Measurements from ENCODE around the gene TMEM135. TPM values are rescaled to one million over a fixed set of nuclear protein-coding genes. Genes with fewer than 3 reads are reported as not detected.

Gene TMEM135
- total RNA-seq, 4 donors from 2014 or later = 7.9 to 38.7 (median 18.9) TPM

DNA sequence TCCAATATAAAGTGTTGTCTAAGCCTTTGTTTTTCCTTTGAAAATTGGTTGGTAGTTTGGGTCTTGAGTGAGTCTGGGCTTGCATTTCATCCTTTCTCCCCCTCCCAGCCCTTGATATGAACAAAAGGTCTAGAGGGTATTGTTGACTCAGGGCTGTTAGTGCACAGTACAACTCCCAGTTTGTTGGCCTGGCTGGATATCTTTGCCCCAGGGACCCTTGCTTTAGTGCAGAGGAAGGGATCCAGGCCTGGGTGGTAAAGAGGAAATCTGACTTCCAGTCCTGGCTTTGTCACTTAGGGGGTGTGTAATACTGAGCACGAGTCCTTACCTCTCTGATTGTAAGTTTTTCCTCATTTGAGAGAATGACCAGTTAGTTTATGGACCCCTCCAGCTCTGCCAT lies 330.4 kb downstream of the TMEM135 start:
- intact Hi-C loops (cut with DNase I; ENCODE audit: low total_unique reads) = no loop called here
- TF ChIP-seq POLR2A (IDR thresholded peaks at IDR 0.05) = no peak
- TF ChIP-seq, protein P1, sequence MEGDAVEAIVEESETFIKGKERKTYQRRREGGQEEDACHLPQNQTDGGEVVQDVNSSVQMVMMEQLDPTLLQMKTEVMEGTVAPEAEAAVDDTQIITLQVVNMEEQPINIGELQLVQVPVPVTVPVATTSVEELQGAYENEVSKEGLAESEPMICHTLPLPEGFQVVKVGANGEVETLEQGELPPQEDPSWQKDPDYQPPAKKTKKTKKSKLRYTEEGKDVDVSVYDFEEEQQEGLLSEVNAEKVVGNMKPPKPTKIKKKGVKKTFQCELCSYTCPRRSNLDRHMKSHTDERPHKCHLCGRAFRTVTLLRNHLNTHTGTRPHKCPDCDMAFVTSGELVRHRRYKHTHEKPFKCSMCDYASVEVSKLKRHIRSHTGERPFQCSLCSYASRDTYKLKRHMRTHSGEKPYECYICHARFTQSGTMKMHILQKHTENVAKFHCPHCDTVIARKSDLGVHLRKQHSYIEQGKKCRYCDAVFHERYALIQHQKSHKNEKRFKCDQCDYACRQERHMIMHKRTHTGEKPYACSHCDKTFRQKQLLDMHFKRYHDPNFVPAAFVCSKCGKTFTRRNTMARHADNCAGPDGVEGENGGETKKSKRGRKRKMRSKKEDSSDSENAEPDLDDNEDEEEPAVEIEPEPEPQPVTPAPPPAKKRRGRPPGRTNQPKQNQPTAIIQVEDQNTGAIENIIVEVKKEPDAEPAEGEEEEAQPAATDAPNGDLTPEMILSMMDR (IDR thresholded peaks at IDR 0.05 in 4 of 5, conservative IDR thresholded peaks at IDR 0.05 in 1 of 5) = no peak
- in situ Hi-C loops (cut with MboI; ENCODE audit: low sequenced_read_pairs in 4 of 4) = loop anchor here in 2 of 4 donors (25.0 kb wide), 1 partner anchor 1169 kb away; no protein-coding TSS in a partner anchor
- Histone ChIP-seq H3K9me3 (no peaks in the 10 kb centered on the region), H3K4me1 (no peaks in the 10 kb centered on the region), H3K36me3 (no peaks in the 10 kb centered on the region), H3K27ac (no peak overlapping the region), H3K4me3 (no peak overlapping the region), H3K27me3 (no peaks in the 10 kb centered on the region)
- no peak for ATAC-seq
- DNase-seq = no peak

DNA sequence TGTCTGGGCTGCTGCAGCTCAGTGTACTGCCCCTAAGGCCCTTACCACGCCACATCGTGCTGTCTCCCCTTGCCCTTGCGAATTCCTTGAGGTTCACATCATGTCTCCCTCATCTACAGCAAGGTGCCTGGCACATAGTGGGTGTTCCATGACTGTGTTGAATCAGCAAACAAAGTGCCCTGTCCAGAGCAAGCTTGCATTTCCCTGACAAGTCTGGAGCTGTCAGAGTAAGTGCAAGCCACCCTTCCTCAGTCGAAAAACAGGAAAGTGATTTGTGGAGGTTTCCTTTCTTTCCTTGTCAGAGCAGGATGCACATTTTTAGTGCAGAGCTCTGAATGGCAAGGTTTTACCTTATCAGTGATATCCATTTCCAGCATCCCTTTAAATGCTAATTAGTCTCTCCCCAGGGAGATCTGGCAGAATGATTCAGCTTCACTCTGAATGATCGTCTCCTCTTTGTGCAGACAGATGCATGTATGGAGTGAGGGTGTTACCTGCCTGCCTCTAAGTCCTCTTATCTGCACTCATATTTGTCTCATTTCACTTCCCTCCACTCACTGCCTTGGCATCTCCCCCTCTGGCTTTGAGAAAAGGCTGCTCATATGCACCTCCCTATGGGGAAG lies 331.2 kb downstream of the TMEM135 start:
- Histone ChIP-seq H3K4me3 (no peak overlapping the region), H3K9me3 (no peaks in the 10 kb centered on the region), H3K27me3 (no peaks in the 10 kb centered on the region), H3K36me3 (no peaks in the 10 kb centered on the region), H3K4me1 (no peaks in the 10 kb centered on the region), H3K27ac (no peak overlapping the region)
- DNase-seq = no peak
- ATAC-seq = peak in 1 of 2 donors; percentile 40
- intact Hi-C loops (cut with DNase I; ENCODE audit: low total_unique reads) = no loop called here
- TF ChIP-seq, protein P1 (IDR thresholded peaks at IDR 0.05 in 4 of 5, conservative IDR thresholded peaks at IDR 0.05 in 1 of 5) = no peak
- no peak for TF ChIP-seq POLR2A (IDR thresholded peaks at IDR 0.05)
- in situ Hi-C loops (cut with MboI; ENCODE audit: low sequenced_read_pairs in 4 of 4) = loop anchor here in 2 of 4 donors (25.0 kb wide), 1 partner anchor 1168 kb away; no protein-coding TSS in a partner anchor

DNA sequence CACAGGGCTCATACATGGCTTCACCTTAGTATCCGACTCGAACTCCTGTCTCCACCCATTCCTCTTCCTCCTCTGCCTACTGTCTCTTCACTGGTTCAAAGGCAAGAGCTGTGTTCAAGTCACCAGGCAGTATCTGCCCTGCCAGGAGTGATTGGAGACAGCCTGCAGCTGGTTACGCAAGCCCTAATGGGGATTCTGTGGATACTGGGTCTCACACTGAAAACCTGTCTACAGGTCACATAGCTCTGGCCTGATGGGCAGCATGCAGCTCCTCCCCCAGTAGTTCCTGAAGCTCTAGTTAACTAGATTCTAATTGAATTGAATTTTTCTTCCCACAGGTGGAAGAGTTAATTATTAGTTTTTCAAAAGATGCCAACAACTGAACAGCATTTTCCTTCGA lies 332.2 kb downstream of the TMEM135 start:
- intact Hi-C loops (cut with DNase I; ENCODE audit: low total_unique reads) (no loop called here), in situ Hi-C loops (cut with MboI; ENCODE audit: low sequenced_read_pairs in 4 of 4) (loop anchor here in 2 of 4 donors (25.0 kb wide), 1 partner anchor 1167 kb away; no protein-coding TSS in a partner anchor)

DNA sequence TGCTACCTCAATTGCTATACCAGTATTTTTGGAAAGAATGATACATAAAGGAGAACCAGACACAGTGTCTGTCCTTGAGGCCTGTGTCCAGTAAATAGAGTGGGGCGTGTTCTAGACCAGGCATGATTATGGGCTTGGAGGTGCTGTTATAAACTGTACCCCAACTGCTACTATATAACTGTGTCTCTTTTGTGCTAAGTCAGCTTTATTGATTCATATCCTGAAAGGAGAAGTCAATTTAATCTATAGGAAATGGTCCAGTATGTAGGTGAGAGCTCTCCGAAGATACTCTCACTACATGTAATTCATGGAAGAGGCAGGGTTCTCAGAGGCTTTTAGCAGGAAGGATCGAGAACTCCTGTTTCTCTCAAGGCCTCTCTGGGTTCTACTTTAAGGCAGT lies 334.3 kb downstream of the TMEM135 start:
- Histone ChIP-seq H3K4me1 (no peaks in the 10 kb centered on the region), H3K27me3 (no peaks in the 10 kb centered on the region), H3K4me3 (no peak overlapping the region), H3K36me3 (no peaks in the 10 kb centered on the region), H3K27ac (no peak overlapping the region), H3K9me3 (no peaks in the 10 kb centered on the region)
- intact Hi-C loops (cut with DNase I; ENCODE audit: low total_unique reads) (no loop called here), in situ Hi-C loops (cut with MboI; ENCODE audit: low sequenced_read_pairs in 4 of 4) (loop anchor here in 2 of 4 donors (25.0 kb wide), 1 partner anchor 1165 kb away; no protein-coding TSS in a partner anchor)
- TF ChIP-seq, protein P1 (IDR thresholded peaks at IDR 0.05 in 4 of 5, conservative IDR thresholded peaks at IDR 0.05 in 1 of 5) = no peak
- no peak for ATAC-seq
- no peak for DNase-seq

More for the DNA sequence above, 332.2 kb downstream of the TMEM135 start:
- TF ChIP-seq, protein P1 (IDR thresholded peaks at IDR 0.05 in 4 of 5, conservative IDR thresholded peaks at IDR 0.05 in 1 of 5) = no peak
- no peak for TF ChIP-seq POLR2A (IDR thresholded peaks at IDR 0.05)
- H3K36me3 ChIP-seq = no peaks in the 10 kb centered on the region
- ATAC-seq = no peak
- H3K27ac ChIP-seq = no peak overlapping the region
- no peaks in the 10 kb centered on the region for H3K4me1 ChIP-seq
- DNase-seq = no peak
- H3K27me3 ChIP-seq = no peaks in the 10 kb centered on the region
- H3K4me3 ChIP-seq = no peak overlapping the region
- no peaks in the 10 kb centered on the region for H3K9me3 ChIP-seq

Other genes starting within 250 kb of the TMEM135 start
- gene PRSS23, start 237.4 kb upstream of the TMEM135 start, total RNA-seq = 10 to 100 TPM in 1 of 4 donors, 1 to 10 TPM in 3; 2.4 to 12.2 (median 7.1) TPM
- 10 to 100 TPM; 31.7 to 52.2 (median 39.1) TPM for gene FZD4, start 82.5 kb upstream of the TMEM135 start, total RNA-seq

Data from gastrocnemius medialis (tissue), 4 donors.